ENCODE data around the gene TMEM14C.

TMEM14C gene

GRCh38 chr6:10722820-10723566 is at the start of gene TMEM14C:
TSS of gene TMEM14C (plus strand) at chr6:10723070. CDS start at chr6:10724614, 1,544 bp downstream.
- H2AFZ ChIP-seq (ENCODE audit: low read length, unreplicated experiment): peak within 1 kb of the TSS; percentile 93
- peaks cover 40% of the 10 kb centered on the region for H3K79me2 ChIP-seq (ENCODE audit: control insufficient read depth, insufficient read depth, low read length, unreplicated experiment)
- H3K27me3 ChIP-seq (ENCODE audit: insufficient read depth, low read length): no peaks in the 10 kb centered on the region
- H3K27ac ChIP-seq (ENCODE audit: low read depth, low read length): peak within 1 kb of the TSS; percentile 67
- peak within 1 kb of the TSS; percentile 90 for H3K4me3 ChIP-seq (ENCODE audit: low read depth, low read length)
- peaks cover 12% of the 10 kb centered on the region for H3K4me1 ChIP-seq (ENCODE audit: control insufficient read depth, insufficient read depth, low read length, unreplicated experiment)
- H3K36me3 ChIP-seq (ENCODE audit: insufficient read depth, low read length): peaks cover 3% of the 10 kb centered on the region; the same call in 1 of the 2 replicates

GRCh38 chr6:10676403-10676802 is 46.5 kb upstream of the TMEM14C start:
- Histone ChIP-seq H3K4me3 (ENCODE audit: low read depth, low read length) (no peak overlapping the region), H2AFZ (ENCODE audit: low read length, unreplicated experiment) (no peak overlapping the region), H3K79me2 (ENCODE audit: control insufficient read depth, insufficient read depth, low read length, unreplicated experiment) (no peaks in the 10 kb centered on the region), H3K27me3 (ENCODE audit: insufficient read depth, low read length) (peaks cover 5% of the 10 kb centered on the region; the same call in 1 of the 2 replicates), H3K4me1 (ENCODE audit: control insufficient read depth, insufficient read depth, low read length, unreplicated experiment) (no peaks in the 10 kb centered on the region), H3K27ac (ENCODE audit: low read depth, low read length) (no peak overlapping the region), H3K36me3 (ENCODE audit: insufficient read depth, low read length) (no peaks in the 10 kb centered on the region)

GRCh38 chr6:10678456-10678855 is 44.4 kb upstream of the TMEM14C start:
- Histone ChIP-seq H3K27ac (ENCODE audit: low read depth, low read length) (no peak overlapping the region), H3K4me3 (ENCODE audit: low read depth, low read length) (no peak overlapping the region), H3K27me3 (ENCODE audit: insufficient read depth, low read length) (peaks cover 5% of the 10 kb centered on the region; the same call in 1 of the 2 replicates), H3K4me1 (ENCODE audit: control insufficient read depth, insufficient read depth, low read length, unreplicated experiment) (no peaks in the 10 kb centered on the region), H3K36me3 (ENCODE audit: insufficient read depth, low read length) (no peaks in the 10 kb centered on the region), H2AFZ (ENCODE audit: low read length, unreplicated experiment) (no peak overlapping the region), H3K79me2 (ENCODE audit: control insufficient read depth, insufficient read depth, low read length, unreplicated experiment) (no peaks in the 10 kb centered on the region)

- H3K27me3 ChIP-seq (ENCODE audit: insufficient read depth, low read length): peaks cover 1% of the 10 kb centered on the region; the same call in 1 of the 2 replicates
Observed at GRCh38 chr6:10681795-10682194, 41.1 kb upstream of the TMEM14C start.

GRCh38 chr6:10682355-10682988 is 40.4 kb upstream of the TMEM14C start:
- no peaks in the 10 kb centered on the region for H3K36me3 ChIP-seq (ENCODE audit: insufficient read depth, low read length)
- no peak overlapping the region for H3K4me3 ChIP-seq (ENCODE audit: low read depth, low read length)
- no peak overlapping the region for H2AFZ ChIP-seq (ENCODE audit: low read length, unreplicated experiment)
- no peaks in the 10 kb centered on the region for H3K79me2 ChIP-seq (ENCODE audit: control insufficient read depth, insufficient read depth, low read length, unreplicated experiment)
- no peak overlapping the region for H3K27ac ChIP-seq (ENCODE audit: low read depth, low read length)
- no peaks in the 10 kb centered on the region for H3K4me1 ChIP-seq (ENCODE audit: control insufficient read depth, insufficient read depth, low read length, unreplicated experiment)
- H3K27me3 ChIP-seq (ENCODE audit: insufficient read depth, low read length): peaks cover 7% of the 10 kb centered on the region; the same call in 1 of the 2 replicates

More at GRCh38 chr6:10681795-10682194, 41.1 kb upstream of the TMEM14C start:
- Histone ChIP-seq H3K4me3 (ENCODE audit: low read depth, low read length) (no peak overlapping the region), H3K36me3 (ENCODE audit: insufficient read depth, low read length) (no peaks in the 10 kb centered on the region), H3K27ac (ENCODE audit: low read depth, low read length) (no peak overlapping the region), H3K4me1 (ENCODE audit: control insufficient read depth, insufficient read depth, low read length, unreplicated experiment) (no peaks in the 10 kb centered on the region), H2AFZ (ENCODE audit: low read length, unreplicated experiment) (no peak overlapping the region), H3K79me2 (ENCODE audit: control insufficient read depth, insufficient read depth, low read length, unreplicated experiment) (no peaks in the 10 kb centered on the region)

GRCh38 chr6:10684618-10685017 is 38.3 kb upstream of the TMEM14C start:
- Histone ChIP-seq H2AFZ (ENCODE audit: low read length, unreplicated experiment) (no peak overlapping the region), H3K36me3 (ENCODE audit: insufficient read depth, low read length) (no peaks in the 10 kb centered on the region), H3K27me3 (ENCODE audit: insufficient read depth, low read length) (peaks cover 12% of the 10 kb centered on the region; the same call in 1 of the 2 replicates), H3K79me2 (ENCODE audit: control insufficient read depth, insufficient read depth, low read length, unreplicated experiment) (no peaks in the 10 kb centered on the region), H3K4me3 (ENCODE audit: low read depth, low read length) (no peak overlapping the region), H3K4me1 (ENCODE audit: control insufficient read depth, insufficient read depth, low read length, unreplicated experiment) (no peaks in the 10 kb centered on the region), H3K27ac (ENCODE audit: low read depth, low read length) (no peak overlapping the region)

- Histone ChIP-seq H2AFZ (ENCODE audit: low read length, unreplicated experiment) (no peak overlapping the region), H3K27me3 (ENCODE audit: insufficient read depth, low read length) (peaks cover 12% of the 10 kb centered on the region; the same call in 1 of the 2 replicates), H3K4me3 (ENCODE audit: low read depth, low read length) (no peak overlapping the region), H3K27ac (ENCODE audit: low read depth, low read length) (no peak overlapping the region), H3K79me2 (ENCODE audit: control insufficient read depth, insufficient read depth, low read length, unreplicated experiment) (no peaks in the 10 kb centered on the region), H3K36me3 (ENCODE audit: insufficient read depth, low read length) (no peaks in the 10 kb centered on the region), H3K4me1 (ENCODE audit: control insufficient read depth, insufficient read depth, low read length, unreplicated experiment) (no peaks in the 10 kb centered on the region)
Observed at GRCh38 chr6:10685092-10685915, 37.6 kb upstream of the TMEM14C start.

- Histone ChIP-seq H3K27ac (ENCODE audit: low read depth, low read length) (no peak overlapping the region), H3K27me3 (ENCODE audit: insufficient read depth, low read length) (peaks cover 12% of the 10 kb centered on the region; the same call in 1 of the 2 replicates), H3K79me2 (ENCODE audit: control insufficient read depth, insufficient read depth, low read length, unreplicated experiment) (no peaks in the 10 kb centered on the region), H3K4me1 (ENCODE audit: control insufficient read depth, insufficient read depth, low read length, unreplicated experiment) (no peaks in the 10 kb centered on the region), H3K36me3 (ENCODE audit: insufficient read depth, low read length) (no peaks in the 10 kb centered on the region), H3K4me3 (ENCODE audit: low read depth, low read length) (no peak overlapping the region), H2AFZ (ENCODE audit: low read length, unreplicated experiment) (no peak overlapping the region)
Observed at GRCh38 chr6:10686901-10687300, 36.0 kb upstream of the TMEM14C start.

GRCh38 chr6:10687582-10687981 is 35.3 kb upstream of the TMEM14C start:
- Histone ChIP-seq H3K36me3 (ENCODE audit: insufficient read depth, low read length) (no peaks in the 10 kb centered on the region), H3K27me3 (ENCODE audit: insufficient read depth, low read length) (peaks cover 12% of the 10 kb centered on the region; the same call in 1 of the 2 replicates), H3K79me2 (ENCODE audit: control insufficient read depth, insufficient read depth, low read length, unreplicated experiment) (no peaks in the 10 kb centered on the region), H3K4me1 (ENCODE audit: control insufficient read depth, insufficient read depth, low read length, unreplicated experiment) (no peaks in the 10 kb centered on the region), H3K4me3 (ENCODE audit: low read depth, low read length) (no peak overlapping the region), H2AFZ (ENCODE audit: low read length, unreplicated experiment) (no peak overlapping the region), H3K27ac (ENCODE audit: low read depth, low read length) (no peak overlapping the region)

- peaks cover 19% of the 10 kb centered on the region for H3K79me2 ChIP-seq (ENCODE audit: control insufficient read depth, insufficient read depth, low read length, unreplicated experiment)
- 0 out of 2 replicates have a peak, but pooled peaks cover 12% of the 10 kb centered on the region for H3K27me3 ChIP-seq (ENCODE audit: insufficient read depth, low read length)
- no peak overlapping the region for H3K4me3 ChIP-seq (ENCODE audit: low read depth, low read length)
- peaks cover 9% of the 10 kb centered on the region for H3K4me1 ChIP-seq (ENCODE audit: control insufficient read depth, insufficient read depth, low read length, unreplicated experiment)
- H3K27ac ChIP-seq (ENCODE audit: low read depth, low read length): no peak overlapping the region
- H2AFZ ChIP-seq (ENCODE audit: low read length, unreplicated experiment): no peak overlapping the region
- no peaks in the 10 kb centered on the region for H3K36me3 ChIP-seq (ENCODE audit: insufficient read depth, low read length)
Observed at GRCh38 chr6:10690651-10691445, 32.0 kb upstream of the TMEM14C start.

Data from ACC112 (cell line).